Keratinocyte (primary cell): ENCODE results near the gene CYB561. TPM values are rescaled to one million over a fixed set of nuclear protein-coding genes. Genes with fewer than 3 reads are reported as not detected.

Source experiments
- DNase-seq: peaks from one replicate; pipeline ENCODE4 v3.0.0-alpha.2; 2011; ENCODE audit warnings: low read depth, missing footprints, low spot score
- FAIRE-seq: peaks from 2 replicates; lab custom pipeline; 2011; peaks lifted over from hg19 to GRCh38; lab: Jason Lieb, UNC
- H2AFZ ChIP-seq: 2 replicates; pipeline ENCODE4 v1.6.0; 2012; ENCODE audit warnings: low read length, control low read depth, inconsistent platforms; ENCODE audit not compliant: control insufficient read depth
- H3K27ac ChIP-seq: 2 replicates; pipeline ENCODE4 v1.5.1; 2011; ENCODE audit warnings: low read length; ENCODE audit not compliant: control insufficient read depth, insufficient read depth
- H3K27me3 ChIP-seq: 3 replicates; pipeline ENCODE4 v1.6.0; 2011; ENCODE audit warnings: low read length; ENCODE audit not compliant: control insufficient read depth, insufficient read depth; ENCODE audit errors: extremely low read depth
- H3K36me3 ChIP-seq, 2 experiments: 2 replicates in 1 of 2; 3 replicates in 1 of 2; pipeline ENCODE4 v1.5.1; 2011; ENCODE audit warnings: low read length in 2 of 2, mild to moderate bottlenecking in 1 of 2; ENCODE audit not compliant: control insufficient read depth in 2 of 2, insufficient read depth in 2 of 2; ENCODE audit errors: extremely low read depth in 1 of 2
- H3K4me1 ChIP-seq: 3 replicates; pipeline ENCODE4 v1.5.1; 2011; ENCODE audit warnings: low read length; ENCODE audit not compliant: control insufficient read depth, insufficient read depth; ENCODE audit errors: extremely low read depth
- H3K4me2 ChIP-seq: 3 replicates; pipeline ENCODE4 v1.6.0; 2011; ENCODE audit warnings: low read depth, low read length; ENCODE audit not compliant: control insufficient read depth, insufficient read depth; ENCODE audit errors: extremely low read depth
- H3K4me3 ChIP-seq, 3 experiments: fragments of 200-600 bp in 1 of 3; sonication (generic) in 1 of 3; 2 replicates in 2 of 3; 3 replicates in 1 of 3; pipeline ENCODE4 v1.5.1; 2011 to 2016; ENCODE audit warnings: low read length in 3 of 3, mild to moderate bottlenecking in 3 of 3, control low read depth in 2 of 3, inconsistent platforms in 1 of 3, low read depth in 1 of 3, mixed read lengths in 1 of 3, mixed run types in 1 of 3, moderate library complexity in 1 of 3; ENCODE audit not compliant: control insufficient read depth in 2 of 3, insufficient read depth in 2 of 3; ENCODE audit errors: extremely low read depth in 1 of 3
- H3K79me2 ChIP-seq: 2 replicates; pipeline ENCODE4 v1.6.0; 2012; ENCODE audit warnings: low read length; ENCODE audit not compliant: control insufficient read depth, insufficient read depth
- H3K9ac ChIP-seq: 3 replicates; pipeline ENCODE4 v1.6.0; 2011; ENCODE audit warnings: low read length; ENCODE audit not compliant: control insufficient read depth, insufficient read depth; ENCODE audit errors: extremely low read depth
- H3K9me1 ChIP-seq: 3 replicates; pipeline ENCODE4 v1.6.0; 2011; ENCODE audit warnings: low read length; ENCODE audit not compliant: control insufficient read depth, insufficient read depth; ENCODE audit errors: extremely low read depth
- H3K9me3 ChIP-seq: 2 replicates; pipeline ENCODE4 v1.5.1; 2012; ENCODE audit warnings: low read depth, low read length; ENCODE audit not compliant: control insufficient read depth
- H4K20me1 ChIP-seq: 3 replicates; pipeline ENCODE4 v1.6.0; 2011; ENCODE audit warnings: low read length; ENCODE audit not compliant: control insufficient read depth, insufficient read depth; ENCODE audit errors: extremely low read depth
- CTCF ChIP-seq, 3 experiments: IDR thresholded peaks in 1 of 3; conservative IDR thresholded peaks in 1 of 3; optimal IDR thresholded peaks in 1 of 3; 2 replicates in 2 of 3; 3 replicates in 1 of 3; pipeline versions ENCODE3 to v1.5.1; 2011; ENCODE audit warnings: low read length in 3 of 3, mild to moderate bottlenecking in 3 of 3, moderate library complexity in 2 of 3, control low read depth in 1 of 3, inconsistent platforms in 1 of 3; ENCODE audit not compliant: insufficient read depth in 2 of 3; ENCODE audit errors: extremely low read depth in 1 of 3
- EZH2 ChIP-seq: IDR thresholded peaks from one replicate; pipeline ENCODE4 v1.6.1; 2012; ENCODE audit warnings: inconsistent platforms, mild to moderate bottlenecking, low read length, moderate library complexity
- dilution Hi-C: fragments of 300-500 bp; cut with MboI; formaldehyde crosslinking; loops from one replicate; pipeline ENCODE4 v1.7.0; 2020; ENCODE audit warnings: low sequenced_read_pairs; ENCODE audit not compliant: extremely low pct_ligation_motif_present
- polyA plus RNA-seq, 5 experiments: library from polyadenylated mRNA; depleted of rRNA in 3 of 5; stranded (reverse) in 3 of 5; stranded (forward) in 1 of 5; unstranded in 1 of 5; fragments of >200 nt; gene quantifications; 1 replicate in 1 of 5; 2 replicates in 3 of 5; 3 replicates in 1 of 5; pipeline versions ENCODE4 v1.2.1 to v1.2.3, GENCODE V29; 2011 to 2012; ENCODE audit warnings: missing spikeins in 2 of 5, low read depth in 1 of 5, low replicate concordance in 1 of 5

Gene CYB561
- polyA plus RNA-seq, 1 donor (not counting 4 experiments of a cell fraction or from before 2014, with no cell fraction given) = 14.4 TPM

GRCh38 chr17:63414222-63414621 is 31.9 kb downstream of the CYB561 start:
- H3K9me1 ChIP-seq = no peaks in the 10 kb centered on the region
- no peak overlapping the region for H3K4me3 ChIP-seq
- DNase-seq (no peak), FAIRE-seq (no peak)
- no peaks in the 10 kb centered on the region for H4K20me1 ChIP-seq
- no peak overlapping the region for H3K9ac ChIP-seq
- no peaks in the 10 kb centered on the region for H3K4me1 ChIP-seq
- H3K9me3 ChIP-seq = no peaks in the 10 kb centered on the region
- no peak overlapping the region for H3K4me2 ChIP-seq
- dilution Hi-C loops = no loop called here
- H3K79me2 ChIP-seq = no peaks in the 10 kb centered on the region
- TF ChIP-seq EZH2 (no peak), CTCF (optimal IDR thresholded peaks at IDR 0.05 in 1 of 3, IDR thresholded peaks at IDR 0.05 in 1 of 3, conservative IDR thresholded peaks at IDR 0.05 in 1 of 3; ENCODE audit: extremely low read depth in 1 of 3, insufficient read depth in 2 of 3, low read length in 3 of 3) (no peak)
- no peaks in the 10 kb centered on the region for H3K27me3 ChIP-seq
- peaks cover 15 to 27% of the 10 kb centered on the region in 2 experiments for H3K36me3 ChIP-seq
- H3K27ac ChIP-seq = no peak overlapping the region
- no peak overlapping the region for H2AFZ ChIP-seq

GRCh38 chr17:63413128-63413527 is 33.0 kb downstream of the CYB561 start:
- no peaks in the 10 kb centered on the region for H3K9me3 ChIP-seq
- H3K4me1 ChIP-seq = no peaks in the 10 kb centered on the region
- H4K20me1 ChIP-seq = no peaks in the 10 kb centered on the region
- no peaks in the 10 kb centered on the region for H3K9me1 ChIP-seq
- no peak for TF ChIP-seq CTCF (optimal IDR thresholded peaks at IDR 0.05 in 1 of 3, IDR thresholded peaks at IDR 0.05 in 1 of 3, conservative IDR thresholded peaks at IDR 0.05 in 1 of 3; ENCODE audit: extremely low read depth in 1 of 3, insufficient read depth in 2 of 3, low read length in 3 of 3)
- no peak for TF ChIP-seq EZH2
- H3K27me3 ChIP-seq = no peaks in the 10 kb centered on the region
- no peak for DNase-seq
- H3K9ac ChIP-seq = no peak overlapping the region
- H2AFZ ChIP-seq = no peak overlapping the region
- no peak overlapping the region for H3K4me2 ChIP-seq
- peaks cover 11 to 28% of the 10 kb centered on the region in 2 experiments for H3K36me3 ChIP-seq
- no peak for FAIRE-seq
- dilution Hi-C loops = no loop called here
- no peak overlapping the region for H3K4me3 ChIP-seq
- H3K27ac ChIP-seq = no peak overlapping the region
- no peaks in the 10 kb centered on the region for H3K79me2 ChIP-seq
